Omental fat pad (tissue), 4 donors: ENCODE data around the gene JAKMIP1. TPM values are rescaled to one million over a fixed set of nuclear protein-coding genes. Genes with fewer than 3 reads are reported as not detected.

Experiments
- ATAC-seq: fragments of 150-250 bp; one replicate; pipeline ENCODE4 v1.9.1; 2016; ENCODE audit warnings: mild to moderate bottlenecking, moderate library complexity; ENCODE audit not compliant: low FRiP score
- DNase-seq: peaks from one replicate; pipeline ENCODE4 v3.0.0-alpha.2; 2019; ENCODE audit warnings: low spot score
- CTCF ChIP-seq, 3 donors: fragments of 450-650 bp; IDR thresholded peaks; one replicate each; pipeline ENCODE4 v1.5.1; 2016 to 2017; ENCODE audit warnings: antibody characterized with exemption in 3 of 3, mild to moderate bottlenecking in 3 of 3, moderate library complexity in 2 of 3
- total RNA-seq, 4 donors: library from RNA; depleted of rRNA; stranded (reverse); fragments of >200 nt; gene quantifications; one replicate each; pipeline ENCODE4 v1.1.0, GENCODE V29; 2016

JAKMIP1 gene
- total RNA-seq, 4 donors from 2014 or later: 0.48 to 1.0 (median 0.63) TPM; not detected in 1

GRCh38 chr4:6125103-6125651 is 75.2 kb downstream of the JAKMIP1 start:
- no peak for DNase-seq
- TF ChIP-seq CTCF (IDR thresholded peaks at IDR 0.05): no peak
- ATAC-seq: no peak

DNA sequence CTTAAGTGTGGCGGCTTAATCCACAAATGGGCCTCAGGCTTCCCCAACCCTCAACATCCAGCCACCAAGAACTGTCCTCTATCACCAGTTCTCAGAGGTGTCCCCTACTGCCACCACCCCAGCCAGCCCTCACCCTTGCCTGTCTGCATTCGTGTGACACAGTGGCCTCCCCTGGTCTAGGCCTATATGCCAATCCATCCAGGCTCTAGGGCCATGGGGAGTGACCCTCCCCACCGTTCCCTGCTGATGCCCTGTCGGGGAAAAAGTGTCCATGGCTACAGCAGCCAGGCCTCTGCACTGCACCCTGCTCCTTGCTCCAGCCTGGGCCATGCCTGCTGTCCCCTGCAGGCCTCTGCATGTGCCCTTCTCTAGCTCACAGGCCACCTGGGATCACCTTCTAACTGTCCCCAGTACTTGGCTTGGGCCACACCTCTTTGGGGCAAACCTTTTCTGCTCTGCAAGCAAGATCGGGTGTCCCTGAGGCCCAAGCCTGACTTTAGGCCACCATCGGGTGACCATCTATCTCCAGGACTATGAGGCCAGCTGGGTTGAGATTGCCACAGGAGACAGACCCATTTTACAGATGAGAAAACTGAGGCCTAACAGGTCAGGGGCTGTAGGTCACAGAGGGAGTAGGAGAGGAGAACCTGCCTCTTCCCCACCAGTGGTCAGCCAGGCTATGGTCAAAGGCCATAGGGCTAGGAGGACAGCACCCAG is 75.8 kb downstream of the JAKMIP1 start:
- DNase-seq: no peak
- no peak for TF ChIP-seq CTCF (IDR thresholded peaks at IDR 0.05)

GRCh38 chr4:6123976-6124375 is 76.4 kb downstream of the JAKMIP1 start:
- no peak for DNase-seq
- TF ChIP-seq CTCF (IDR thresholded peaks at IDR 0.05): no peak
- ATAC-seq: no peak

More for the DNA sequence above, 75.8 kb downstream of the JAKMIP1 start:
- no peak for ATAC-seq

GRCh38 chr4:6123541-6123940 is 76.8 kb downstream of the JAKMIP1 start:
- no peak for TF ChIP-seq CTCF (IDR thresholded peaks at IDR 0.05)
- no peak for ATAC-seq

DNA sequence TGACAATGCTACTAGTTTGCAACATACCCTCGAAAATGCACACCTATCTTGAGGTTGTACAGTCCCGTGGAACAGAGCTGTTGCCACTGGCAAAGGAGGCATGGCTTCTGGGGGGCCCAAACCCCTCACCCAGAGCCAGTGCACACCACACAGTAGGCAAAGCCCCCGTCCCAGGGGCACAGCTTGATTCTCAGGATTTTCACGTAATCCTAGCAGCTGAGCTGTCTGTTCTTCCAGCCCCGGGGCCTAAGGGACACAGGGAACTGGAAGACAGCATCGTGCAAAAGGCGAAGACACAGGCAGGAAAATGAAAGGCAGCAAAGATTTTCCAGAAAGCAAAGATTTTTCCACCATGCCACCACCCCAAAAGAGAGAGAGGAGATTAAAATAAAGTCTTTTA is 77.2 kb downstream of the JAKMIP1 start:
- no peak for TF ChIP-seq CTCF (IDR thresholded peaks at IDR 0.05)
- ATAC-seq: no peak
- no peak for DNase-seq

More at GRCh38 chr4:6123541-6123940, 76.8 kb downstream of the JAKMIP1 start:
- DNase-seq: no peak

DNA sequence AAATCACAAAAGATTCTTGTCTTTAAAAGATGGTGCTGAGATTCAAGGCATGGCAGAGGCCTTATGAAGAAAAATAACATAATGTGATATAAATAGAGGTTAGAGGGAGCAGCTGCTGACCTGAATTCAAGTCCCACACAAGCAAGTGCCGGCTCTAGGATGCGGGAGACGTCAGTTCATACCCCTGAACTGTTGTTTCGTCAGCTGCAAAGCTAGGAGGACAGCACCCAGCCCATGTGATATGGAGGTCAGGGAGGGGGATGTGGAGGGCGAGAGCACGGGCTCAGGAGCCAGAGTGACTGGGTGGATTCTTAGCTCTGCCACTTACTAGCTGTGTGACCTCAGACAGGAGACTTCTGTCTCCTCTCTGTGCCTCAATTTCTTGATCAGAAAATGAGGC is 77.9 kb downstream of the JAKMIP1 start:
- DNase-seq (no peak), ATAC-seq (no peak)
- no peak for TF ChIP-seq CTCF (IDR thresholded peaks at IDR 0.05)

GRCh38 chr4:6121941-6122340 is 78.4 kb downstream of the JAKMIP1 start:
- no peak for TF ChIP-seq CTCF (IDR thresholded peaks at IDR 0.05)
- DNase-seq: no peak
- no peak for ATAC-seq
